Psoas muscle (tissue), 8 donors: ENCODE results near the gene PADI2. TPM values are rescaled to one million over a fixed set of nuclear protein-coding genes. Genes with fewer than 3 reads are reported as not detected.

Experiments
- ATAC-seq, 4 donors: fragments of 200-7000 bp; cut with Tn5 transposase; one replicate each; pipeline ENCODE4 v1.9.1; 2020; ENCODE audit warnings: moderate library complexity in 3 of 4, mild to moderate bottlenecking in 2 of 4
- DNase-seq, 2 donors: peaks; one replicate each; pipeline ENCODE4 v3.0.0-alpha.2; 2020
- H3K27ac ChIP-seq: fragments of 200-600 bp; one replicate; pipeline ENCODE4 v1.8.0; 2022
- H3K27me3 ChIP-seq, 3 donors: fragments of 200-600 bp in 1 of 3; one replicate each; pipeline versions ENCODE4 v1.6.1 to v1.8.0; 2013 to 2022; ENCODE audit warnings: low read length in 2 of 3, mild to moderate bottlenecking in 2 of 3, moderate library complexity in 1 of 3; ENCODE audit not compliant: insufficient read depth in 3 of 3
- H3K36me3 ChIP-seq, 2 donors: fragments of 200-600 bp in 1 of 2; one replicate each; pipeline versions ENCODE4 v1.6.1 to v1.8.0; 2013 to 2022; ENCODE audit warnings: low read depth in 1 of 2, mild to moderate bottlenecking in 1 of 2, moderate library complexity in 1 of 2; ENCODE audit not compliant: insufficient read depth in 1 of 2
- H3K4me1 ChIP-seq: fragments of 200-600 bp; one replicate; pipeline ENCODE4 v1.8.0; 2022
- H3K4me3 ChIP-seq: fragments of 200-600 bp; one replicate; pipeline ENCODE4 v1.8.0; 2022; ENCODE audit warnings: mild to moderate bottlenecking
- H3K9me3 ChIP-seq: fragments of 200-600 bp; one replicate; pipeline ENCODE4 v1.8.0; 2022
- CTCF ChIP-seq: fragments of 200-600 bp; IDR thresholded peaks from one replicate; pipeline ENCODE4 v1.8.0; 2022; ENCODE audit warnings: antibody characterized with exemption
- WGBS, 3 donors: extraction: QIAGEN DNeasy Blood & Tissue Kit; methylation state at CpG; one replicate each; pipeline versions ENCODE4 v1.1.6 to v1.1.7; 2013; 5-methylcytosine and 5-hydroxymethylcytosine counted together
- intact Hi-C, 2 donors: fragments of 100-400 bp; cut with DNase I; formaldehyde crosslinking; loops; one replicate each; pipeline versions ENCODE4 v1.11.0 to v1.14.2; 2022
- polyA plus RNA-seq, 3 donors: library from polyadenylated mRNA; stranded (reverse); fragments of 200-250 nt; gene quantifications; one replicate each; pipeline ENCODE4 v1.2.3, GENCODE V29; 2013
- total RNA-seq, 4 donors: library from RNA; stranded (reverse); fragmentation: NEBNext Ultra II Directional in 2 of 4; extraction: Animal tissue kit (Norgen Biotek cat#: 25700) in 2 of 4; gene quantifications; one replicate each; pipeline versions ENCODE4 v1.2.1 to v1.2.4, GENCODE V29; 2021 to 2023
- donor health status: healthy with polysubstance abuse.
- donor health status: DM: no; HTN: no; CAD: no; lungs with moderate emphysema.
- donor health status: Bipolar disorder and iron deficiency.
- donor health status: healthy.
- donor health status: DM: yes; HTN: yes; CAD: no.
- donor health status: DM: no; HTN: no; CAD: no.
- donor health status: DM: no; HTN: no; CAD: no.
- donor health status: DM: yes; HTN: yes; CAD: no.

The PADI2 gene
- total and polyA plus RNA-seq, 7 donors = 58.1 to 956 (median 198) TPM

GRCh38 chr1:17043676-17044075 is 75.6 kb downstream of the PADI2 start:
- DNase-seq = no peak
- H3K36me3 ChIP-seq = peaks cover 4 to 63% of the 10 kb centered on the region in 2 donors
- peaks cover 14% of the 10 kb centered on the region for H3K4me1 ChIP-seq
- intact Hi-C loops = no loop called here
- H3K27ac ChIP-seq = no peak overlapping the region
- H3K9me3 ChIP-seq = no peaks in the 10 kb centered on the region
- TF ChIP-seq CTCF = no peak
- WGBS, 3 donors = 67 to 84% (median 69%) methylated on average over 5 of the region's 5 CpGs
- H3K27me3 ChIP-seq = no peaks in the 10 kb centered on the region
- no peak for ATAC-seq
- no peak overlapping the region for H3K4me3 ChIP-seq

GRCh38 chr1:17040135-17040534 is 79.1 kb downstream of the PADI2 start:
- no peak for DNase-seq
- peaks cover 4 to 86% of the 10 kb centered on the region in 2 donors for H3K36me3 ChIP-seq
- ATAC-seq = no peak
- H3K27ac ChIP-seq = no peak overlapping the region
- intact Hi-C loops = no loop called here
- H3K27me3 ChIP-seq = no peaks in the 10 kb centered on the region
- WGBS, 3 donors = 56 to 88% (median 73%) methylated on average over 1 of the region's 1 CpG
- H3K4me3 ChIP-seq = no peak overlapping the region
- H3K9me3 ChIP-seq = no peaks in the 10 kb centered on the region
- TF ChIP-seq CTCF = no peak
- H3K4me1 ChIP-seq = peaks cover 5% of the 10 kb centered on the region

GRCh38 chr1:17039522-17039921 is 79.7 kb downstream of the PADI2 start:
- H3K27ac ChIP-seq = no peak overlapping the region
- DNase-seq (no peak), ATAC-seq (no peak)
- intact Hi-C loops = loop anchor here in 1 of 2 donors (5.0 kb wide), 1 partner anchor 72 kb away; no protein-coding TSS in a partner anchor
- no peaks in the 10 kb centered on the region for H3K4me1 ChIP-seq
- no peak for TF ChIP-seq CTCF
- peaks cover 4 to 85% of the 10 kb centered on the region in 2 donors for H3K36me3 ChIP-seq
- WGBS, 3 donors = 97 to 100% (median 99%) methylated on average over 2 of the region's 2 CpGs
- H3K9me3 ChIP-seq = no peaks in the 10 kb centered on the region
- no peak overlapping the region for H3K4me3 ChIP-seq
- no peaks in the 10 kb centered on the region for H3K27me3 ChIP-seq

- intact Hi-C loops = no loop called here
- H3K27ac ChIP-seq = no peak overlapping the region
- no peak for TF ChIP-seq CTCF
- no peak for ATAC-seq
- no peaks in the 10 kb centered on the region for H3K27me3 ChIP-seq
- H3K4me3 ChIP-seq = no peak overlapping the region
- H3K36me3 ChIP-seq = peaks cover 5 to 76% of the 10 kb centered on the region in 2 donors
- no peaks in the 10 kb centered on the region for H3K9me3 ChIP-seq
- no peak for DNase-seq
- 79 to 89% (median 82%) methylated on average over 4 of the region's 4 CpGs for WGBS, 3 donors
- H3K4me1 ChIP-seq = no peaks in the 10 kb centered on the region
Measured at GRCh38 chr1:17033481-17033880, 85.8 kb downstream of the PADI2 start.

GRCh38 chr1:17032741-17033140 is 86.5 kb downstream of the PADI2 start:
- intact Hi-C loops = no loop called here
- no peaks in the 10 kb centered on the region for H3K9me3 ChIP-seq
- H3K36me3 ChIP-seq = peaks cover 11 to 76% of the 10 kb centered on the region in 2 donors
- H3K4me3 ChIP-seq = no peak overlapping the region
- H3K4me1 ChIP-seq = no peaks in the 10 kb centered on the region
- ATAC-seq (no peak), DNase-seq (no peak)
- H3K27me3 ChIP-seq = no peaks in the 10 kb centered on the region
- H3K27ac ChIP-seq = no peak overlapping the region
- no peak for TF ChIP-seq CTCF
- 87 to 94% (median 90%) methylated on average over 3 of the region's 3 CpGs for WGBS, 3 donors
